Adrenal gland (tissue), 5 donors: ENCODE measurements around the gene STEAP3.

Experiments
- CTCF ChIP-seq, 6 experiments: fragments of 450-650 bp in 4 of 6; fragments of 200-600 bp in 2 of 6; sonication (generic) in 1 of 6; IDR thresholded peaks; 1 replicate in 5 of 6; 2 replicates in 1 of 6; pipeline versions ENCODE4 v1.5.1 to v1.8.0; 2016 to 2021; ENCODE audit warnings: antibody characterized with exemption in 6 of 6, mild to moderate bottlenecking in 2 of 6, moderate library complexity in 1 of 6
- POLR2A ChIP-seq, 2 donors: fragments of 450-650 bp; IDR thresholded peaks; one replicate each; pipeline ENCODE4 v1.6.1; 2017; ENCODE audit warnings: antibody characterized with exemption in 2 of 2, mild to moderate bottlenecking in 2 of 2, moderate library complexity in 1 of 2
- donor health status: DM: no; HTN: no; CAD: no.

- TF ChIP-seq CTCF (IDR thresholded peaks at IDR 0.05) (no peak), POLR2A (IDR thresholded peaks at IDR 0.05) (no peak)
These were observed 39.4 kb downstream of the STEAP3 start for GRCh38 chr2:119263025-119263424.
